ENCODE measurements around the gene FRMD4B.

FRMD4B gene

GRCh38 chr3:69405067-69405466 lies 19.2 kb upstream of the FRMD4B start:
- no peak for DNase-seq (ENCODE audit: low spot score)

DNA sequence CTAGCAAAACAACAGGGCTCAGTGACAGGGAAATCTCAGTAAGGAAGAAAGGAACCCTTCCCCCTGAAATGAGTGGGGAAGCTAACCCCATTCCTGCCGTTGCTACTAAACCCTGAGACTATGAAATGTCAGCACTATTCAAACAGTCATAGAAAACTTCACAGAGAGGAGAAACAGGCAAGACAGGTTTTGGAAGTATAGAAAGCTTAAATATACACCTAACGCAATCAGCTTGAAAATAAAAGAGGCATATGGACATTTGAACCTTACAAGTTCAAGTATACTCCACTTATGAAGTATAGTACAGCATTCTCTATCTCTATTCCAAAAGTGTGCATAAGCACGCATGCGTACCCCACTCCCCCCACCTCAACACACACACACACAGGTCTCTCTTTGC lies 17.6 kb upstream of the FRMD4B start:
- no peak for DNase-seq (ENCODE audit: low spot score)

GRCh38 chr3:69400683-69401082 lies 14.8 kb upstream of the FRMD4B start:
- no peak for DNase-seq (ENCODE audit: low spot score)

DNA sequence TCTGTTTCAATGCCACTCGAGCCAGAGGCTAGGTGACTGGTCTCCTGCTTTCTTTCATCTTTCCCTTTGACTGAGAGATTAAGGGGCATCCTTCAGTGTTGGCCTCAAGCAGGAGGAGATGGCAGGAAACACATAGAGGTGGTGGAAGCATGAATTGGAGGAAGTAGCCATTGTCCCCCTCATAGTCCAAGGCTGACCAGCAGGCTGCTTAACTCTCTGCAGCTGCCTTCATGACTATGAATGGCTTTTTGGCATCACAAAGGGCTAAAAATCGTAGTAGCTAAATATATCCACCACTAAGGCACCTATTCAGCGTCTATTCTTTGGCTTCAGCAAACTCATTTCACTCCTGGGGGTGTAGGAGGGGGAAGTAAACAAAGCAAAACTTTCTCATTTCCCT lies 7.0 kb upstream of the FRMD4B start:
- no peak for DNase-seq (ENCODE audit: low spot score)

- DNase-seq (ENCODE audit: low spot score) = no peak
Measured at GRCh38 chr3:69392415-69392814, 6.5 kb upstream of the FRMD4B start.

GRCh38 chr3:69391554-69391953 lies 5.7 kb upstream of the FRMD4B start:
- no peak for DNase-seq (ENCODE audit: low spot score)

- no peak for DNase-seq (ENCODE audit: low spot score)
Measured at GRCh38 chr3:69390771-69391170, 4.9 kb upstream of the FRMD4B start.

DNA sequence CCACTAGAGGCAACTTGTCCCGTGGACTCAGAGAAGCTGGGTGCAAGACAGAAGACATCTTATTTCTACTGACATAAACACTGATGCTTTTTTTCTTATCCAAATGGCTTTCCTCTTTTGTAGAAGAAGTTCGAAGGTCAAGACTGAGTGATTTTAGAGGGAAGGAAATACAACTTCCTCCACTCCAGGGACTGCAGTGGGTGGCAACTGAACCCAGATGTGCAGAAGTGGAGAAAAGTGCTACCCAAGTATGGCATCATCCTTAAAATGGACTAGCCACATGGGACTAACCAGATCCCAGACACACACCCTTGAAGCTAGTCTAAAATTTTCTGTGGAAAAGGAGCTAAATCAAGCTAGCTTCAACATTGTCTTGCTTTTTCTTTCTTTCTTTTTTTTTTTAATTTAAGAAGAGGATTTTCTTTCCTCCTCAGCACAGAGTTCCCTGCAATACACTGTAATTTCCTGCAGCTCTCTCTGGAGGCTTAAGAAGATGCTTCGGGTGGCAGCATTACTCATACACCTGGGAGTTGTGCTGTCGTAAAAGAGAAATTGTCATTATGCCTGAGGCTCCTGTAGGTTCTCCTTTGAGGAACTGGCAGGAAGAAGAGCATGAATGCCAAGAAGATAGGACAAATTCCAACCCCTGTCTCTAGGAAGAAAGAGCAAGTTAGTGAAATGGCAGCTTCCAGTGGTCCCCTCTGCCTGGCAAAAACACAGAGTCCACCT lies 3.8 kb upstream of the FRMD4B start:
- no peak for DNase-seq (ENCODE audit: low spot score)

DNA sequence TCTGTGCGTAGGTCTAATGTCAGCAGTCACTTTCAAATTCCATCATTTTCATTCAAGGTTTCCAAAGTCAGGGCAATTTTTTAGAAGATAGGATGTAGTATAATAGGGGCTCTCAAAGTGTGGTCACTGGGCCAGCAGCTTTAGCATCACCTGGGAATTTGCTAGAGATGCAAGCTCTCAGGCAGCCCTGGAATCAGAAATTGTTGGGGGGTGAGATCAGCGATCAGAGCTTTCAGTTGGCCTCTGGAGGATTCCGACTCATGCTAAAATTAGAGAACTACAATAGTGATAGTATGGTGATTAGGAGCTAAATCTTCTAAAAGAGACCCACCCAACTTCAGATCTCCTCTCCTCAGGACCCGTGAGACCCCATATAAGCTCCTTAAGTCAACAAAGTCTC lies 2.4 kb upstream of the FRMD4B start:
- no peak for DNase-seq (ENCODE audit: low spot score)

GRCh38 chr3:69386556-69387385 lies 883 bp upstream of the FRMD4B start:
- DNase-seq (ENCODE audit: low spot score) = no peak

DNA sequence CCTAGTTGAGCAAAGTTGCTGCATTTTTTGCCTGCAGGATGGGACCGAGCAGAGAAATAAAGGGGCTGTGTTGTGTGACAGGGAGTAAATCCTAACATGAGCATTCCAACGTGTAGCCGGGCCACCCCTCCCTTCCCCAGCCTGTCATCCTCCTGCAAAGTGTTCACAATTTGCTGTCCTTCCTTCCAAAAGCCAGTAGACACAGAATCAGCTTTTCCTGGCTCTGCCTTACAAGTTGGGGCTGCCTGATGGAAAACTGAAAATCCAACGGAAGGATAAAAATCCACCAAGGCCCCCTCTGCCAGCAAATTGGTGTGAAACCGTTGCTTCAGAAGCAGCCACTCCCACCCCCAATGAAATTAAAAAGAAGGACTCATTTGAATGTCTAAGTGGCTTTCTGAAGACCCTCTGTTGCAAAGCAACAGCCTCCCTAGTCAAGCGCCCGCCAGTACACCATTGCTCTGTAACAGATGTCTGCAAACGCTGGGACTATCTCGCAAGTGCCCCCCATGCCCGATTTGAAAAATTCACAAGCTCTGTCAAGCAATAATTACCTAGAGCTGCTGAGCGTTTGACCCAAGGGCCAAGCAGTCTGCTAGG lies 665 bp downstream of the FRMD4B start:
- DNase-seq (ENCODE audit: low spot score) = no peak

GRCh38 chr3:69384326-69384725 lies 1.6 kb downstream of the FRMD4B start:
- no peak for DNase-seq (ENCODE audit: low spot score)

- no peak for DNase-seq (ENCODE audit: low spot score)
Measured at GRCh38 chr3:69379661-69380060, 6.2 kb downstream of the FRMD4B start.

DNA sequence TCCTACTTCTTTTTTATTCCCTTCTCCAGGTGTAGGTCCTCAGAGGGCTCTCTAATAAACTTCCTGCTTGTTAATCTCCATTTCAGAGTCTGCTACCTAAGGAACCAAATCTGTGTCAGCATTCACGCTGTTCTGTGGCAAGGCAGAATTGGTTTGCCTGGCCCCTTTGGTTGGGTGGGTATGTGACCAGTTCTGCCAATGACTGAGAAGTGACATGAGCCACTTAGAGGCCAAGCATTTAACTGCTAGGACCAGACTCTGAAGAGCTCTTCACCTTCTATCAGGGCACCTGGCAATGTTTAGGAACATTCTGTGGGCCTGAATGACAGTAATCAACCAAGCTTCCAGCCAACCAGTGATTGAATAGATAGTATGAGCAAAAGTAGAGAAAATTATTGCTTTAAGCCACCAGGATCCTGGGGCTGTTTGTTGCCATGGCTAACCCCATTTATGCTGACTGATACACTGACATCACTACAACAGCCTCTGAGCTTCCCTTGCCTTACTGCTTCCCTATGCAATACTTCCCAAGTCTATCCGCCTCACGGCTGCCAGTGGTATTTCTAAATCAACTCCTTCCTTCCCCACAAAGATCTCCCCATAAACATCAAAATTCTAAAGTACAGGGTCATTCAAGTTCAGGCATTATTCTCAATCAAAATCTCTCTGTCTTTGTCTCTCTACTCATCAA lies 7.6 kb downstream of the FRMD4B start:
- DNase-seq (ENCODE audit: low spot score) = no peak

DNA sequence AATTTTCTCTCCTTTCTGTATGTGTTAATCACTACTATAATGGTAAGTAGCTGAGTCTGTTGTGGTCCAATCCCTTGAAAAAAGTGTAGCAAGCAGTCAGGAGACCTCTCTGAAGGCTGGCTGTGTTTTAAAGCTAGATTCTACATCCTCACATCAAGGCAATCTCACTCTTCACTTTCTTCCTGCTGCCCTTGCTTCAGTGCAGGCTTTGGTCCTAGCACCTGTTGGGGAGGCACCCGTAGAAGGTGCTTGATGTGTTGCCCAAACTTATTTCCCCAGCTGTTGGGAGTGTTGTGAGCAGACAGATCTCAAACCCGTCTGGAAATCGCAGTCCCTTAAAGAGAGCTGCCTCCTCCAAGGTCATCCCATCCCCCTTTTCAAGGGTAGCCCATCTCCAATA lies 8.6 kb downstream of the FRMD4B start:
- DNase-seq (ENCODE audit: low spot score) = no peak

DNA sequence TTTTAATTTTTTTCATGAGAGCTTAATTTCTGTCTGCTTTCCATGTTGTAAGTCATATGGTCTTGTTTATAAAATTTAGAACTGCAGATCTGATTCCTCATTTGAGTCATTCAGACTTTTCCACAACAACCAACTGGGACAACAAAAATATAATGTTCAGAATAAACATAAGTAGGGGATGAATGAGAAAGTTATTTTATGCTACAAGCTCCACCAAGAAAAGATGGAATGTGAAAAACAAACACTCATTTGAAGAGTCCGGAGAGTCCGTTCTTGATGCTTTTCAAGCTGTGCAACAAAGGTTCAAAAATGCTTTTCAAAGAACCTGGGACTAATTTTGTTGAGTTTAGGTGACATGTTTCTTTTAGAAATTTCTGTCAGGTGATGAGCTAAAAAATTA lies 9.2 kb downstream of the FRMD4B start:
- no peak for DNase-seq (ENCODE audit: low spot score)

DNA sequence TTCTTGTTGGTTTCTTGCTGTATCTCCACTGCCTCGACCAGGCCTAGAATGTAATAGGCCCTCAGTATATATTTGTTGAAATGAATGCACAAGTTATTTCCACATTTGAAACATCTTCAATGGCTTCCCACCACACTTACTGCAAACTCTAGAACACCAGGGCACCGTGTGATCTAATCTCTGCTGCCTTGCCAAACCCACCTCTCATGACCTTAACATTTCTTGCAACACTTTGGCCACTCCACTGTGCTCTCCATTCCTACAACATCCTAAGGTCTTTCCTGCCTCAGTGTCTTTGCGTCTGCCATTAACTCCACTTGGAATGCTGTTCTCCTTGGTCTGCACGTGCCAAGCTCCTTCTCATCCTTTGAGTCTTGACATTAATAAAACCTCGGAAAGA lies 14.1 kb downstream of the FRMD4B start:
- no peak for DNase-seq (ENCODE audit: low spot score)

DNA sequence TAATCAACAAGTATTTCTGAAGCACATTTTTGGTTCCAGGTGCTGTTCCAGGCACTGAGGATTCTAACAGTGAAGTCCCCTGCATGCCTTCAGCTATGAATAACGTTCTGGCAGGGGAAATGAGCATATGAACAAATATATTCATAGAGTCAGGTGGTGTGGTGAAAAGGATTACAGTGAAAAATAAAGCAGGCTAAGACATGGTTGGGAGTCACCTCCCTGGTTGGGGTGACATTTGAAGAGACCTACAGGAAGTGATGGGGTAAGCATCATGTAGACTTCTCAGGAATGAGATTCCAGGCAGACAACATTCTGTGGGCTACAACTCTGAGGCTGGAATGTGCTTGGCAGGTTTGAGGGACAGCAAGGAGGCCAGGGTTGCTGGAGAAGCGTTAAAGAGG lies 15.0 kb downstream of the FRMD4B start:
- DNase-seq (ENCODE audit: low spot score) = no peak

- DNase-seq (ENCODE audit: low spot score) = no peak
Measured at GRCh38 chr3:69370156-69370883, 15.6 kb downstream of the FRMD4B start.

GRCh38 chr3:69368129-69368741 lies 17.7 kb downstream of the FRMD4B start:
- no peak for DNase-seq (ENCODE audit: low spot score)

- DNase-seq (ENCODE audit: low spot score) = no peak
Measured at GRCh38 chr3:69367586-69367985, 18.3 kb downstream of the FRMD4B start.
